HepG2 (cell line): ENCODE data around the gene PMEPA1. TPM values are rescaled to one million over a fixed set of nuclear protein-coding genes. Genes with fewer than 3 reads are reported as not detected.

Experiments
- ATAC-seq: fragments of 200-7000 bp; cut with Tn5 transposase; 3 replicates; pipeline ENCODE4 v1.9.1; 2020; ENCODE audit warnings: mild to moderate bottlenecking, moderate library complexity
- BruUV-seq: library from RNA; stranded (reverse); fragments of 400-500 nt; replicated peaks from 2 replicates; lab custom pipeline; 2021; lab: Mats Ljungman, UMichigan
- CTCF ChIA-PET: fragments of 300-600 bp; formaldehyde crosslinking; extraction: SDS; loops from one replicate; lab custom pipeline; 2021; ENCODE audit warnings: low total read pairs, inconsistent platforms, low intra/inter-chr PET ratio; lab: Yijun Ruan, JAX
- POLR2A ChIA-PET: fragments of 350-600 bp; sonication (Branson Sonifier 250); formaldehyde crosslinking; loops from one replicate; lab custom pipeline; 2020; ENCODE audit warnings: antibody characterized with exemption, inconsistent platforms; lab: Yijun Ruan, JAX
- DNase-seq: peaks from one replicate; pipeline ENCODE4 v3.0.0-alpha.2; 2015; ENCODE audit warnings: low spot score
- FAIRE-seq: peaks from 3 replicates; lab custom pipeline; 2011; peaks lifted over from hg19 to GRCh38; lab: Jason Lieb, UNC
- H2AFZ ChIP-seq: one replicate; pipeline ENCODE4 v1.6.1; 2011; ENCODE audit warnings: low read length, inconsistent platforms
- H3K27ac ChIP-seq: fragments of 300-600 bp; 3 replicates; pipeline ENCODE4 v1.8.0; 2011; ENCODE audit warnings: mixed run types, mild to moderate bottlenecking, mixed read lengths, low read length, inconsistent platforms; ENCODE audit not compliant: insufficient read depth; ENCODE audit errors: extremely low read length
- H3K27me3 ChIP-seq, 2 experiments: fragments of 200-600 bp in 1 of 2; 2 replicates in 1 of 2; 3 replicates in 1 of 2; pipeline versions ENCODE4 v1.6.0 to v1.8.0; 2011; ENCODE audit warnings: low read length in 2 of 2, mild to moderate bottlenecking in 2 of 2, moderate library complexity in 2 of 2, inconsistent platforms in 1 of 2; ENCODE audit not compliant: insufficient read depth in 2 of 2, control insufficient read depth in 1 of 2
- H3K36me3 ChIP-seq, 2 experiments: fragments of 200-600 bp in 1 of 2; replicated peaks in 1 of 2; 2 replicates in 1 of 2; 3 replicates in 1 of 2; pipeline versions ENCODE4 v1.5.1 to v1.8.0; 2011; ENCODE audit warnings: low read length in 2 of 2, inconsistent platforms in 1 of 2; ENCODE audit not compliant: insufficient read depth in 2 of 2, control insufficient read depth in 1 of 2
- H3K4me1 ChIP-seq: 2 replicates; pipeline ENCODE4 v1.5.1; 2012; ENCODE audit warnings: low read length, inconsistent platforms; ENCODE audit not compliant: insufficient read depth
- H3K4me2 ChIP-seq: 2 replicates; pipeline ENCODE4 v1.6.0; 2011; ENCODE audit warnings: low read depth, low read length, inconsistent platforms
- H3K4me3 ChIP-seq, 3 experiments: fragments of 200-600 bp in 1 of 3; sonication (generic), shearing (Covaris generic) in 1 of 3; replicated peaks in 1 of 3; 2 replicates each; pipeline ENCODE4 v1.5.1; 2011 to 2016; ENCODE audit warnings: low read length in 3 of 3, inconsistent platforms in 2 of 3, low read depth in 2 of 3, mild to moderate bottlenecking in 2 of 3, control low read depth in 1 of 3, mixed read lengths in 1 of 3; ENCODE audit not compliant: insufficient read depth in 1 of 3
- H3K79me2 ChIP-seq: one replicate; pipeline ENCODE4 v1.6.1; 2011; ENCODE audit warnings: low read length, inconsistent platforms; ENCODE audit not compliant: insufficient read depth
- H3K9ac ChIP-seq: 2 replicates; pipeline ENCODE4 v1.6.0; 2011; ENCODE audit warnings: mild to moderate bottlenecking, low read depth, low read length, inconsistent platforms; ENCODE audit not compliant: insufficient read depth
- H3K9me3 ChIP-seq: 2 replicates; pipeline ENCODE4 v1.5.1; 2012; ENCODE audit warnings: mild to moderate bottlenecking, low read length
- H4K20me1 ChIP-seq: 2 replicates; pipeline ENCODE4 v1.6.0; 2011; ENCODE audit warnings: inconsistent platforms, mild to moderate bottlenecking, low read length, moderate library complexity; ENCODE audit not compliant: insufficient read depth
- AKNA ChIP-seq: sonication (generic); formaldehyde crosslinking; IDR thresholded peaks from 2 replicates; pipeline ENCODE4 v1.4.0; 2020; ENCODE audit warnings: missing genetic modification reagents, borderline replicate concordance
- ATF2 ChIP-seq: sonication (generic); formaldehyde crosslinking; IDR thresholded peaks from 2 replicates; pipeline ENCODE4 v1.4.0; 2020; ENCODE audit warnings: missing genetic modification reagents
- CENPT ChIP-seq: sonication (generic); formaldehyde crosslinking; IDR thresholded peaks from 2 replicates; pipeline ENCODE4 v1.8.0; 2022; ENCODE audit warnings: low read depth, mild to moderate bottlenecking, moderate library complexity, missing genetic modification reagents
- FOSL1 ChIP-seq: sonication (generic); formaldehyde crosslinking; IDR thresholded peaks from 2 replicates; pipeline ENCODE4 v1.9.0; 2021; ENCODE audit warnings: missing genetic modification reagents, borderline replicate concordance
- HMGA1 ChIP-seq: sonication (generic); formaldehyde crosslinking; conservative IDR thresholded peaks from 2 replicates; pipeline ENCODE4 v1.4.0; 2020; ENCODE audit warnings: missing genetic modification reagents
- KAT8 ChIP-seq: IDR thresholded peaks from 2 replicates; pipeline ENCODE4 v1.6.1; 2016; ENCODE audit warnings: missing genetic modification reagents, missing compliant biosample characterization
- MIER2 ChIP-seq: IDR thresholded peaks from 2 replicates; pipeline ENCODE4 v1.6.1; 2016; ENCODE audit warnings: missing biosample characterization, missing genetic modification reagents
- NCOA1 ChIP-seq: sonication (generic); formaldehyde crosslinking; IDR thresholded peaks from 2 replicates; pipeline ENCODE4 v1.9.0; 2021; ENCODE audit warnings: missing genetic modification reagents
- ZNF530 ChIP-seq: sonication (generic); formaldehyde crosslinking; IDR thresholded peaks from 2 replicates; pipeline ENCODE4 v1.5.0; 2020; ENCODE audit warnings: low read depth, mild to moderate bottlenecking, missing genetic modification reagents
- ZNF749 ChIP-seq: sonication (generic); formaldehyde crosslinking; IDR thresholded peaks from 2 replicates; pipeline ENCODE4 v1.8.0; 2022; ENCODE audit warnings: mild to moderate bottlenecking, missing genetic modification reagents, moderate library complexity, borderline replicate concordance
- WGBS: methylation state at CpG from one replicate; pipeline ENCODE4 v1.1.6; 2017; ENCODE audit warnings: low lambda C conversion rate; 5-methylcytosine and 5-hydroxymethylcytosine counted together
- in situ Hi-C: cut with HindIII; loops from 2 replicates; pipeline ENCODE4 v1.10.0; 2017; ENCODE audit warnings: low pct_unique_long_range_greater_than_20kb; ENCODE audit not compliant: extremely low pct_ligation_motif_present
- intact Hi-C: fragments of 100-400 bp; cut with micrococcal nuclease; formaldehyde crosslinking; loops from one replicate; pipeline ENCODE4 v1.10.0; 2022; ENCODE audit not compliant: unreplicated experiment
- polyA plus RNA-seq, 8 experiments: library from polyadenylated mRNA; depleted of rRNA in 3 of 8; stranded (reverse) in 7 of 8; unstranded in 1 of 8; fragments of >200 nt; fragmentation: Illumina TruSeq in 4 of 8; extraction: Trizol in 4 of 8; gene quantifications; 2 replicates each; pipeline versions ENCODE4 v1.2.1 to v1.2.3, GENCODE V29; 2011 to 2016; ENCODE audit warnings: low read depth in 4 of 8, missing spikeins in 1 of 8, mixed read lengths in 1 of 8; ENCODE audit not compliant: insufficient read depth in 1 of 8
- total RNA-seq, 5 experiments: library from RNA; depleted of rRNA; stranded (reverse); fragments of >200 nt; fragmentation: Illumina TruSeq; extraction: Trizol; gene quantifications; 2 replicates each; pipeline ENCODE4 v1.2.3, GENCODE V29; 2016; ENCODE audit warnings: low read depth in 1 of 5
- TF ChIP-seq, protein P1 (sequence below): sonication (generic); formaldehyde crosslinking; IDR thresholded peaks from 2 replicates; pipeline ENCODE4 v1.4.0; 2020; ENCODE audit warnings: low read depth, missing genetic modification reagents
- TF ChIP-seq, protein P2 (sequence below): IDR thresholded peaks from 2 replicates; pipeline ENCODE4 v1.6.1; 2012; ENCODE audit warnings: inconsistent platforms

PMEPA1 gene
- total and polyA plus RNA-seq, 2 of the 13 experiments (the other 11 are each of a cell fraction or from before 2014, with no cell fraction given): not detected

DNA sequence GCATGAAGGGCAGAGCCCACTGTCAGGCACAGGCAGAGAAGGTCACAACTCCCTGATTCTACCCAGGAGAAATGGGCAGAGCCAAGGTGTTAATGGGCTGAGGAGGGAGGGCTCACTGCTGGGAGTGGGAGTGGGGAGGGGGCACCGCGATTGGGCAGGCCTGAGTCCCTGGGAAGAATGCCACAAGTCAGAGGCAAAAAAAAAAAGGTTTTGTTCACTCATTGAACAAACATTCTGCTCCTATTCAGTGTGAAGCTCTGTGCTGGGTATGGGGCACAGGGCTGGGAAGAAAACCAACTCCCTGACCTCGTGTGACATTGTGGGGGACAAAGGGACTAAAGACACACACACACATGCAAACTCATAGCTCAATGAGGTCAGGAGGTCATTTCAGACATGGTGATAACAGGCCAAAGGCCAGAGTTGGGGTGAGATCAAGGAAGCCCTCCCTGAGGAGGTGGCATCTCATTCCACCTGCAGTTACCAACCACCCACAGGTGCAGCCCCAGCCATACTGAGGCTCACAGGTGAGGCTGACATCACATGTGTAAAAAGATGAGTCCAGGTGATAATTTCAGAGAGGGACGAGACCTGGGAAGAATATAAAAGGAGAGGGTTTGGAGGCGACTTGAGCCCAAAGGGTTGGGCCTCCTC lies 3.2 kb upstream of the PMEPA1 start (continued):
- TF ChIP-seq ATF2 (CRISPR knock-in tag) (no peak), HMGA1 (CRISPR knock-in tag) (no peak), ZNF530 (CRISPR knock-in tag) (no peak), ZNF749 (no peak)
- TF ChIP-seq, protein P1, sequence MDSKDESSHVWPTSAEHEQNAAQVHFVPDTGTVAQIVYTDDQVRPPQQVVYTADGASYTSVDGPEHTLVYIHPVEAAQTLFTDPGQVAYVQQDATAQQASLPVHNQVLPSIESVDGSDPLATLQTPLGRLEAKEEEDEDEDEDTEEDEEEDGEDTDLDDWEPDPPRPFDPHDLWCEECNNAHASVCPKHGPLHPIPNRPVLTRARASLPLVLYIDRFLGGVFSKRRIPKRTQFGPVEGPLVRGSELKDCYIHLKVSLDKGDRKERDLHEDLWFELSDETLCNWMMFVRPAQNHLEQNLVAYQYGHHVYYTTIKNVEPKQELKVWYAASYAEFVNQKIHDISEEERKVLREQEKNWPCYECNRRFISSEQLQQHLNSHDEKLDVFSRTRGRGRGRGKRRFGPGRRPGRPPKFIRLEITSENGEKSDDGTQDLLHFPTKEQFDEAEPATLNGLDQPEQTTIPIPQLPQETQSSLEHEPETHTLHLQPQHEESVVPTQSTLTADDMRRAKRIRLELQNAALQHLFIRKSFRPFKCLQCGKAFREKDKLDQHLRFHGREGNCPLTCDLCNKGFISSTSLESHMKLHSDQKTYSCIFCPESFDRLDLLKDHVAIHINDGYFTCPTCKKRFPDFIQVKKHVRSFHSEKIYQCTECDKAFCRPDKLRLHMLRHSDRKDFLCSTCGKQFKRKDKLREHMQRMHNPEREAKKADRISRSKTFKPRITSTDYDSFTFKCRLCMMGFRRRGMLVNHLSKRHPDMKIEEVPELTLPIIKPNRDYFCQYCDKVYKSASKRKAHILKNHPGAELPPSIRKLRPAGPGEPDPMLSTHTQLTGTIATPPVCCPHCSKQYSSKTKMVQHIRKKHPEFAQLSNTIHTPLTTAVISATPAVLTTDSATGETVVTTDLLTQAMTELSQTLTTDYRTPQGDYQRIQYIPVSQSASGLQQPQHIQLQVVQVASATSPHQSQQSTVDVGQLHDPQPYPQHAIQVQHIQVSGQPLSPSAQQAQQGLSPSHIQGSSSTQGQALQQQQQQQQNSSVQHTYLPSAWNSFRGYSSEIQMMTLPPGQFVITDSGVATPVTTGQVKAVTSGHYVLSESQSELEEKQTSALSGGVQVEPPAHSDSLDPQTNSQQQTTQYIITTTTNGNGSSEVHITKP (CRISPR knock-in tag): no peak
- TF ChIP-seq, all 625 proteins: peak for 0

DNA sequence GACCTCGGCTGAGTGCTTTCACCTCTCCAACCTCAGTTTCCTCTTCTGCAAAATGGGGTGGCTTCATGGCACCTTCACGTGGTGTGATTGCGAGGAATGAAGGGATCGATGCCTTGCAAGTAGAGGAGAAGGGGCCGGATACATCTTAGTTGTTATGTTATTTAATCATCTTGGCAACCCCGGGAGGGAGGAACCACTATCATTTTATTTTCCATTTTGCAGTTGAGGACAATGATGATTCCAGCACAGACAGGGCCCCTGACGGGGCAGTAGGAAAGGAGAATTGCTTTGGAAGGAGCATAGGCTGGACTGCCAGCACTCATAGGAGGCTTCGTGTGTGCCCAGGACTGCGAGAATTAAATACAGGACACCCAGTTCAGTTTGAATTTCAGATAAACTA lies 2.5 kb upstream of the PMEPA1 start:
- H3K27me3 ChIP-seq: peaks cover 19 to 67% of the 10 kb centered on the region in 2 experiments
- H3K9me3 ChIP-seq: no peaks in the 10 kb centered on the region
- peaks cover 4% of the 10 kb centered on the region; the same call in 1 of the 2 replicates for H4K20me1 ChIP-seq
- DNase-seq: no peak
- no peak overlapping the region for H3K4me3 ChIP-seq
- no peaks in the 10 kb centered on the region for H3K4me1 ChIP-seq
- H3K79me2 ChIP-seq: no peaks in the 10 kb centered on the region
- no peak overlapping the region for H3K27ac ChIP-seq
- TF ChIP-seq KAT8 (CRISPR knock-in tag): no peak
- no peak for TF ChIP-seq CENPT (CRISPR knock-in tag)
- no peak for TF ChIP-seq MIER2 (CRISPR knock-in tag)
- no peak for TF ChIP-seq FOSL1 (CRISPR knock-in tag)
- TF ChIP-seq AKNA (CRISPR knock-in tag): no peak
- TF ChIP-seq, protein P2, sequence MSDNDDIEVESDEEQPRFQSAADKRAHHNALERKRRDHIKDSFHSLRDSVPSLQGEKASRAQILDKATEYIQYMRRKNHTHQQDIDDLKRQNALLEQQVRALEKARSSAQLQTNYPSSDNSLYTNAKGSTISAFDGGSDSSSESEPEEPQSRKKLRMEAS: no peak
- no peak for TF ChIP-seq NCOA1 (CRISPR knock-in tag)
- in situ Hi-C loops (no loop called here), intact Hi-C loops (no loop called here)
- no peak for ATAC-seq
- no peaks in the 10 kb centered on the region for H3K36me3 ChIP-seq
- no TSS peak for BruUV-seq
- no peak overlapping the region for H3K9ac ChIP-seq
- no peak overlapping the region for H3K4me2 ChIP-seq
- ChIA-PET POLR2A (no interaction called here), CTCF (no interaction called here)
- H2AFZ ChIP-seq: no peak overlapping the region
- FAIRE-seq: no peak
- WGBS: 17% methylated on average over 9 of the region's 9 CpGs
